Spleen (tissue), 11 donors: ENCODE measurements around the gene RAB10. TPM values are rescaled to one million over a fixed set of nuclear protein-coding genes. Genes with fewer than 3 reads are reported as not detected.
"Not testable (repeated sequence)": the region's sequence is repeated elsewhere in the genome, so short reads cannot be mapped to it uniquely, and the experiment has no call there.

Experiments used
- DNase-seq: peaks from one replicate; pipeline ENCODE4 v3.0.0-alpha.2; 2020
- H3K27ac ChIP-seq, 8 donors: fragments of 200-600 bp; sonication (generic) in 7 of 8; 1 replicate in 4 of 8; 2 replicates in 4 of 8; pipeline versions ENCODE4 v1.5.0 to v1.8.0; 2016 to 2021; ENCODE audit warnings: inconsistent platforms in 4 of 8, mild to moderate bottlenecking in 4 of 8, moderate library complexity in 1 of 8
- H3K27me3 ChIP-seq, 7 donors: fragments of 200-600 bp; sonication (generic) in 6 of 7; replicated peaks in 1 of 7; 1 replicate in 4 of 7; 2 replicates in 3 of 7; pipeline versions ENCODE4 v1.5.0 to v1.8.0; 2016 to 2021; ENCODE audit warnings: inconsistent platforms in 3 of 7, mild to moderate bottlenecking in 1 of 7
- H3K36me3 ChIP-seq, 6 donors: fragments of 200-600 bp; sonication (generic) in 5 of 6; 1 replicate in 4 of 6; 2 replicates in 2 of 6; pipeline versions ENCODE4 v1.5.0 to v1.8.0; 2016 to 2021; ENCODE audit warnings: inconsistent platforms in 2 of 6
- H3K4me1 ChIP-seq, 6 donors: fragments of 200-600 bp; sonication (generic) in 5 of 6; 1 replicate in 3 of 6; 2 replicates in 3 of 6; pipeline versions ENCODE4 v1.5.0 to v1.8.0; 2016 to 2021; ENCODE audit warnings: inconsistent platforms in 3 of 6
- H3K4me3 ChIP-seq, 8 donors: fragments of 200-600 bp; sonication (generic) in 7 of 8; 1 replicate in 4 of 8; 2 replicates in 4 of 8; pipeline versions ENCODE4 v1.5.0 to v1.8.0; 2016 to 2021; ENCODE audit warnings: inconsistent platforms in 4 of 8, mild to moderate bottlenecking in 4 of 8, moderate library complexity in 2 of 8
- H3K9me3 ChIP-seq, 8 donors: fragments of 200-600 bp; sonication (generic) in 7 of 8; 1 replicate in 4 of 8; 2 replicates in 4 of 8; pipeline versions ENCODE4 v1.5.0 to v1.8.0; 2016 to 2021; ENCODE audit warnings: inconsistent platforms in 4 of 8
- CTCF ChIP-seq, 11 experiments: fragments of 200-600 bp in 7 of 11; fragments of 450-650 bp in 4 of 11; sonication (generic) in 4 of 11; IDR thresholded peaks in 8 of 11; conservative IDR thresholded peaks in 3 of 11; 1 replicate in 7 of 11; 2 replicates in 4 of 11; pipeline versions ENCODE4 v1.4.0 to v1.8.0; 2016 to 2021; ENCODE audit warnings: antibody characterized with exemption in 11 of 11, inconsistent platforms in 4 of 11, mild to moderate bottlenecking in 1 of 11
- POLR2A ChIP-seq, 3 donors: fragments of 450-650 bp; IDR thresholded peaks; one replicate each; pipeline ENCODE4 v1.5.1; 2017; ENCODE audit warnings: antibody characterized with exemption in 3 of 3, mild to moderate bottlenecking in 1 of 3
- POLR2AphosphoS5 ChIP-seq, 3 donors: sonication (generic); formaldehyde crosslinking; IDR thresholded peaks; one replicate each; pipeline ENCODE4 v1.5.1; 2017; ENCODE audit warnings: antibody characterized with exemption in 3 of 3
- WGBS, 5 donors: extraction: QIAGEN DNeasy Blood & Tissue Kit in 3 of 5; methylation state at CpG; one replicate each; pipeline versions ENCODE4 v1.1.5 to v1.1.7; 2013 to 2018; 5-methylcytosine and 5-hydroxymethylcytosine counted together
- intact Hi-C: fragments of 100-400 bp; cut with DNase I; formaldehyde crosslinking; loops from one replicate; pipeline ENCODE4 v1.15.0; 2023; ENCODE audit warnings: low total_unique reads
- polyA plus RNA-seq, 3 donors: library from polyadenylated mRNA; stranded (reverse); fragments of 200-250 nt; gene quantifications; one replicate each; pipeline ENCODE4 v1.2.1, GENCODE V29; 2013
- total RNA-seq, 7 donors: library from RNA; depleted of rRNA in 3 of 7; stranded (reverse); fragments of >200 nt in 3 of 7; fragmentation: NEBNext Ultra II Directional in 4 of 7; extraction: Animal tissue kit (Norgen Biotek cat#: 25700) in 4 of 7; gene quantifications; one replicate each; pipeline versions ENCODE4 v1.1.0 to v1.2.1, GENCODE V29; 2016 to 2021
- donor health status: healthy with polysubstance abuse.
- donor health status: DM: no; HTN: no; CAD: no; lungs with moderate emphysema.
- donor health status: DM: no; HTN: no; CAD: no.
- donor health status: Bipolar disorder and iron deficiency.
- donor health status: healthy.
- donor health status: DM: no; HTN: no; CAD: no.
- donor health status: DM: yes; HTN: yes; CAD: no.

Gene RAB10
- total and polyA plus RNA-seq, 10 donors = 24.4 to 135 (median 106) TPM

GRCh38 chr2:26086155-26086637 lies 52.3 kb downstream of the RAB10 start:
- WGBS, 5 donors = 61 to 72% (median 65%) methylated on average over 5 of the region's 5 CpGs
- intact Hi-C loops = no loop called here

GRCh38 chr2:26086779-26087178 lies 52.9 kb downstream of the RAB10 start:
- H3K4me1 ChIP-seq = peaks cover 0 to 98% (median 28%) of the 10 kb centered on the region in 6 donors
- WGBS, 5 donors = 68 to 86% (median 80%) methylated on average over 5 of the region's 5 CpGs
- H3K9me3 ChIP-seq = peaks cover 0 to 13% (median 10%) of the 10 kb centered on the region in 8 donors
- peaks cover 0 to 23% (median 0%) of the 10 kb centered on the region in 6 donors for H3K36me3 ChIP-seq
- TF ChIP-seq CTCF (IDR thresholded peaks at IDR 0.05 in 8 of 11, conservative IDR thresholded peaks at IDR 0.05 in 3 of 11) (no peak), POLR2A (IDR thresholded peaks at IDR 0.05) (no peak), POLR2AphosphoS5 (IDR thresholded peaks at IDR 0.05) (no peak)
- H3K4me3 ChIP-seq = no peak overlapping the region
- H3K27ac ChIP-seq = peak overlapping the region in 2 of 8 donors; percentile 35 to 45
- intact Hi-C loops = no loop called here
- no peak for DNase-seq
- no peaks in the 10 kb centered on the region for H3K27me3 ChIP-seq

More at GRCh38 chr2:26086155-26086637, 52.3 kb downstream of the RAB10 start:
- H3K27ac ChIP-seq = peak overlapping the region in 3 of 8 donors; percentile 8 to 45 (median 35)
- no peaks in the 10 kb centered on the region for H3K27me3 ChIP-seq
- H3K9me3 ChIP-seq = peaks cover 0 to 19% (median 12%) of the 10 kb centered on the region in 8 donors
- H3K4me3 ChIP-seq = no peak overlapping the region
- peaks cover 0 to 98% (median 28%) of the 10 kb centered on the region in 6 donors for H3K4me1 ChIP-seq
- no peak for DNase-seq
- TF ChIP-seq CTCF (IDR thresholded peaks at IDR 0.05 in 8 of 11, conservative IDR thresholded peaks at IDR 0.05 in 3 of 11) (no peak), POLR2AphosphoS5 (IDR thresholded peaks at IDR 0.05) (no peak), POLR2A (IDR thresholded peaks at IDR 0.05) (no peak)
- peaks cover 0 to 23% (median 0%) of the 10 kb centered on the region in 6 donors for H3K36me3 ChIP-seq

- 94 to 100% (median 96%) methylated on average over 1 of the region's 1 CpG for WGBS, 5 donors
- H3K36me3 ChIP-seq = peaks cover 0 to 23% (median 0%) of the 10 kb centered on the region in 6 donors
- H3K4me3 ChIP-seq = no peak overlapping the region
- H3K9me3 ChIP-seq = peaks cover 0 to under 1% (median 0%) of the 10 kb centered on the region in 8 donors
- H3K4me1 ChIP-seq = peaks cover 0 to 96% (median 28%) of the 10 kb centered on the region in 6 donors
- no peak overlapping the region for H3K27ac ChIP-seq
- no peak for DNase-seq
- H3K27me3 ChIP-seq = no peaks in the 10 kb centered on the region
- TF ChIP-seq POLR2AphosphoS5 (IDR thresholded peaks at IDR 0.05) = no peak
- TF ChIP-seq CTCF (IDR thresholded peaks at IDR 0.05 in 8 of 11, conservative IDR thresholded peaks at IDR 0.05 in 3 of 11) = peak in 10 of 11 experiments; percentile 46 to 78 (median 64)
- no peak for TF ChIP-seq POLR2A (IDR thresholded peaks at IDR 0.05)
- intact Hi-C loops = no loop called here
Measured at GRCh38 chr2:26088038-26088643, 54.3 kb downstream of the RAB10 start.

GRCh38 chr2:26088931-26089330 lies 55.0 kb downstream of the RAB10 start:
- Histone ChIP-seq H3K4me1 (peaks cover 0 to 89% (median 28%) of the 10 kb centered on the region in 6 donors), H3K36me3 (peaks cover 0 to 30% (median 0%) of the 10 kb centered on the region in 6 donors)
- DNase-seq, H3K27ac ChIP-seq, H3K27me3 ChIP-seq, H3K4me3 ChIP-seq, H3K9me3 ChIP-seq, intact Hi-C loops: not testable (repeated sequence)
- WGBS, 5 donors = 91 to 96% (median 93%) methylated on average over 4 of the region's 4 CpGs
